Colonic mucosa (tissue), 4 donors: ENCODE results near the gene BET1. TPM values are rescaled to one million over a fixed set of nuclear protein-coding genes. Genes with fewer than 3 reads are reported as not detected.

Experiments
- DNase-seq: peaks from one replicate; pipeline ENCODE4 v3.0.0-alpha.2; 2020
- H3K27ac ChIP-seq: fragments of 200-600 bp; one replicate; pipeline ENCODE4 v1.8.0; 2021
- H3K27me3 ChIP-seq: fragments of 200-600 bp; one replicate; pipeline ENCODE4 v1.8.0; 2021
- H3K36me3 ChIP-seq: fragments of 200-600 bp; one replicate; pipeline ENCODE4 v1.8.0; 2021
- H3K4me1 ChIP-seq: fragments of 200-600 bp; one replicate; pipeline ENCODE4 v1.8.0; 2021; ENCODE audit warnings: mild to moderate bottlenecking
- H3K4me3 ChIP-seq: fragments of 200-600 bp; one replicate; pipeline ENCODE4 v1.8.0; 2021
- H3K9ac ChIP-seq, 2 donors: one replicate each; pipeline ENCODE4 v1.7.0; 2013; ENCODE audit warnings: control low read depth in 2 of 2, low read depth in 2 of 2, low read length in 2 of 2
- H3K9me3 ChIP-seq: fragments of 200-600 bp; one replicate; pipeline ENCODE4 v1.8.0; 2021
- intact Hi-C: fragments of 100-400 bp; cut with DNase I; formaldehyde crosslinking; loops from one replicate; pipeline ENCODE4 v1.14.1; 2022
- total RNA-seq, 2 donors: library from RNA; stranded (reverse); fragmentation: NEBNext Ultra II Directional in 1 of 2; extraction: Animal tissue kit (Norgen Biotek cat#: 25700) in 1 of 2; gene quantifications; one replicate each; pipeline ENCODE4 v1.2.1, GENCODE V29; 2021
- TF ChIP-seq, protein P1 (sequence below): fragments of 200-600 bp; IDR thresholded peaks from one replicate; pipeline ENCODE4 v1.8.0; 2022; ENCODE audit warnings: antibody characterized with exemption, mild to moderate bottlenecking
- donor health status: healthy.
- donor health status: DM: no; HTN: no; CAD: no.
- donor health status: DM: no; HTN: no; CAD: no.

The BET1 gene
- total RNA-seq, 2 donors from 2014 or later, result 22.2 to 22.5 TPM

DNA sequence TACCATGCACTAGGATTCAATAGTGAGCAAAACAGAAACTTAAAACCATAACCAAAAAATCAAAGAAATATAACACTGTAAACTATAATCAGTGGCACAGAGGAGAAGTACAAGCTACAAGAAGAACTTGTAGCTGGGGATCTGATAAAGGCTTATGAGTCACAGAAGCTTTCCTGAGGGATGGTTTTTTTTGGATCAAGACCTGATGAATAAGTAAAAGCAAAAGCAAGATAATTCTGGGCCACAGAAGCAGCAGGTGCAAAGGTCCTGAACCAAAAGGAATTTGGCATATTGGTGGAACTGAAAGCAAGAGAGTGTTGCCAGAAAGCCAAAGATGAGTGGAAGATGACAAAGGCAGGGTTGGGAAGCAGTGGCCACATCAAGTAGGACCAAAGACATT is 37.4 kb upstream of the BET1 start:
- Histone ChIP-seq H3K4me3 (no peak overlapping the region), H3K36me3 (no peaks in the 10 kb centered on the region), H3K9me3 (no peaks in the 10 kb centered on the region), H3K27ac (no peak overlapping the region), H3K9ac (no peak overlapping the region), H3K27me3 (no peaks in the 10 kb centered on the region), H3K4me1 (no peaks in the 10 kb centered on the region)
- DNase-seq, result no peak
- intact Hi-C loops, result no loop called here
- TF ChIP-seq, protein P1, sequence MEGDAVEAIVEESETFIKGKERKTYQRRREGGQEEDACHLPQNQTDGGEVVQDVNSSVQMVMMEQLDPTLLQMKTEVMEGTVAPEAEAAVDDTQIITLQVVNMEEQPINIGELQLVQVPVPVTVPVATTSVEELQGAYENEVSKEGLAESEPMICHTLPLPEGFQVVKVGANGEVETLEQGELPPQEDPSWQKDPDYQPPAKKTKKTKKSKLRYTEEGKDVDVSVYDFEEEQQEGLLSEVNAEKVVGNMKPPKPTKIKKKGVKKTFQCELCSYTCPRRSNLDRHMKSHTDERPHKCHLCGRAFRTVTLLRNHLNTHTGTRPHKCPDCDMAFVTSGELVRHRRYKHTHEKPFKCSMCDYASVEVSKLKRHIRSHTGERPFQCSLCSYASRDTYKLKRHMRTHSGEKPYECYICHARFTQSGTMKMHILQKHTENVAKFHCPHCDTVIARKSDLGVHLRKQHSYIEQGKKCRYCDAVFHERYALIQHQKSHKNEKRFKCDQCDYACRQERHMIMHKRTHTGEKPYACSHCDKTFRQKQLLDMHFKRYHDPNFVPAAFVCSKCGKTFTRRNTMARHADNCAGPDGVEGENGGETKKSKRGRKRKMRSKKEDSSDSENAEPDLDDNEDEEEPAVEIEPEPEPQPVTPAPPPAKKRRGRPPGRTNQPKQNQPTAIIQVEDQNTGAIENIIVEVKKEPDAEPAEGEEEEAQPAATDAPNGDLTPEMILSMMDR, result no peak

DNA sequence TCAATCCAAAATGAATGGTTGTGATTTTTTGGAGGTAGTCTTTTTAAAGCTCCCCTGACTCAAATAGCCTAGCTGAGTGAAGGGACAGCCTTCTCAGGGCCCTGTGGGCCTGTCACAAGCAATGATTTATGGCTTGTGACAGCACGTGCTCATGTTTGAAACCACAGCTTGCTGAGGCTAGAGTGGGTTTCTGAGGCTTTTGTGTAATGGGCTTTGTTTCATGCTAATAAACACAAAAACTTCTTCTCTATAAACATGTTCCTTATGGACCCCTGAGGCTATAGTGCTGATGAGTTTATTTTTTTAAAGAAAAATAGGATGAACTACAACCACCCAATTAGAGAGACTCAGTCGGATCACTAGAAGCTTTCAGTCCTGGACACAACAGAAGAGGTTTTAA is 36.1 kb upstream of the BET1 start:
- Histone ChIP-seq H3K9me3 (no peaks in the 10 kb centered on the region), H3K27ac (no peak overlapping the region), H3K4me1 (no peaks in the 10 kb centered on the region), H3K4me3 (no peak overlapping the region), H3K27me3 (no peaks in the 10 kb centered on the region), H3K36me3 (no peaks in the 10 kb centered on the region), H3K9ac (no peak overlapping the region)
- TF ChIP-seq, protein P1, result no peak
- DNase-seq, result no peak
- intact Hi-C loops, result no loop called here

DNA sequence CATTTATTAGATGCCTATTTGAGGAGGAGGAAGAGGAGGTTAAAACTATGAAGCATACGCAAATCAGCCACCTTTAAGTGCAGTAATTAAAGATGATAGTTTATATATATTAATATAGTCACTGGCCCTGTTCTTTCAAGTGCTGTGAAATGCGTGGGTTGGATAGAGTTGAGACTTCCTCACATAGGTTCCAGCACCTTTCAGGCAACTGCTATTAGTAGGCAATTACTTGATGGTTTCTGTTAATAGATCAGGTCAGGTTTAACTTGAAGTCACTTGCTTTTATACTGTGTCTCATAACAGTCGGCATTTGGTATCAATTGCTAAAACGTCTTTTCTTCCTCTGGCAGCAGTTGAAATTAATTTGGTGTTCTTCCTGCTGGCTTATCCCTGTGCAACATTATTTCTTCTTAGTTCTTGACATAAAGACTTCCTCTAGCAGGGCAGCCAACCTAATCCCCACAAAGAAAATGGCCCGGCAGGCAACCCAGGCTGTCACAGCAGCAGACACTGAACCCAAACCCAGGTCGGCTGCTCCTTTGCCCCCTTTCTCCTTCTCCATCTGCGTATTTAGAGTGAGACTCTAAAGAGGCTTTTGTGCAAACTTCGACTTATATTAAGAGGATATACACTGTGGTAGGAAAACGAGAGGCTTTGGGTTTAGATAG is 35.3 kb upstream of the BET1 start:
- intact Hi-C loops, result no loop called here
- TF ChIP-seq, protein P1, result no peak
- H3K36me3 ChIP-seq, result no peaks in the 10 kb centered on the region

DNA sequence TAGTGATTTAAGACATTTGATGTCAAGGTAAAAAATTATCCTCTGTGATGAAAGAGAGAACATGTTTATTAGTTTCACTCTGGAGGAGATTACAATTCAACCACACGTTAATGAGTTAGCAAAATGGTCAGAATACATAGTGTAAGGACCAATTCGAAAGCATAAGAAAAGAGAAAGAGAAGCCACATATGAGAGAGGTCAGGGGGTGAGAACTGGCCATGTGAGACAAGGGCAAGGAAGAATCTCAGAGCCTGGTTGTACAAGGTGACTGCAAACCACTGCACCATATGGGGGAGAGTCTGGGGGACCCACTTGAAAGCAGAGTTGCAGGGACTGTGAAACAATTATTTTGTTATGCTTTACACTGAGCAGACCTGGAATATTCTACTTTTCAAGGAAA is 27.7 kb upstream of the BET1 start:
- Histone ChIP-seq H3K4me3 (no peak overlapping the region), H3K9ac (no peak overlapping the region), H3K27ac (no peak overlapping the region), H3K36me3 (no peaks in the 10 kb centered on the region), H3K9me3 (no peaks in the 10 kb centered on the region), H3K27me3 (no peaks in the 10 kb centered on the region), H3K4me1 (no peaks in the 10 kb centered on the region)
- DNase-seq, result no peak
- TF ChIP-seq, protein P1, result no peak
- intact Hi-C loops, result no loop called here

More for the DNA sequence above, 35.3 kb upstream of the BET1 start:
- no peaks in the 10 kb centered on the region for H3K9me3 ChIP-seq
- H3K4me1 ChIP-seq, result no peaks in the 10 kb centered on the region
- DNase-seq, result no peak
- no peaks in the 10 kb centered on the region for H3K27me3 ChIP-seq
- no peak overlapping the region for H3K4me3 ChIP-seq
- no peak overlapping the region for H3K27ac ChIP-seq
- no peak overlapping the region for H3K9ac ChIP-seq

DNA sequence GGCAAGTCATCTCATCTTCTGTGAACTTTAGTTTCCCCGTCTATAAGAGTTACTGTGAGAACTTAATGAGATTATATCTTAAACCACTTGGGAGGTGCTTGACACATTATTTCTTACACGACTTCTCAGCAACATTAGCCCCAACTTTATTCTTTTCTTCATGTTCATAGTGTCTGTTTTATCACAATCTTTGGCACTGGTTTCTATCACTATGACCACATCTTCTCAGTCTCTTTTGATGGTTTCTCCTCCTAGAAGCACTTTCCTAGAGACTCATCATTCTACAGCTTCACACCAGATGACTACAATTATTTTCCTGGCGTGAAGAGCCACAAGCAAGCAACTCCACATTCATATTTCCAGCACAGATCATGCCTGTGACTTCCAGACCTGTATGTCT is 26.5 kb upstream of the BET1 start:
- intact Hi-C loops, result no loop called here
- DNase-seq, result no peak
- Histone ChIP-seq H3K27me3 (no peaks in the 10 kb centered on the region), H3K4me3 (no peak overlapping the region), H3K9ac (no peak overlapping the region), H3K36me3 (no peaks in the 10 kb centered on the region), H3K4me1 (no peaks in the 10 kb centered on the region), H3K27ac (no peak overlapping the region), H3K9me3 (no peaks in the 10 kb centered on the region)
- TF ChIP-seq, protein P1, result no peak
